DMS53 (cell line): ENCODE data around the gene EAF1.
"Not testable (repeated sequence)": the region's sequence is repeated elsewhere in the genome, so short reads cannot be mapped to it uniquely, and the experiment has no call there.

Experiments used
- DNase-seq: peaks from one replicate; lab custom pipeline; 2025; lab: John Stamatoyannopoulos, UW

Gene EAF1

GRCh38 chr3:15405448-15406050, 21.8 kb upstream of the EAF1 start:
- peak; percentile 36 for DNase-seq

DNA sequence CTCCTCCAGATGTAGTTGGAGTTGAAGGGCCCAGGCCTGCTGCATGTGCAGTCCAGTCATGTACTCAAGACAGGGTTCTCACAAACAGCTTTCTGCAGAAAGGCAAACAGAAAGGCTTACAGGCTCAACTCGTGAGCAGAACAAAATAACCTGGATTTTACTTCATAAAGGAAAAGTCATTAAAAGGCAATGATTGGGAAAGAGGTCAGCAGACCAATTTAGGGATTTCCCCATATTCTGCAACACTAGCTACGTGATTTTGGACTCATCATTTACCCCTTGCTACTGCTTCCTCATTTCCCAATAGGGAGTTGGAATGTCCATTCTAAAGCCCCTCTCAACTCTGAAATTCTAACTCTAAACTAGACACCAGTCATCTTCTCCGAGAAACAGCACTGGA, 18.2 kb upstream of the EAF1 start:
- no peak for DNase-seq

DNA sequence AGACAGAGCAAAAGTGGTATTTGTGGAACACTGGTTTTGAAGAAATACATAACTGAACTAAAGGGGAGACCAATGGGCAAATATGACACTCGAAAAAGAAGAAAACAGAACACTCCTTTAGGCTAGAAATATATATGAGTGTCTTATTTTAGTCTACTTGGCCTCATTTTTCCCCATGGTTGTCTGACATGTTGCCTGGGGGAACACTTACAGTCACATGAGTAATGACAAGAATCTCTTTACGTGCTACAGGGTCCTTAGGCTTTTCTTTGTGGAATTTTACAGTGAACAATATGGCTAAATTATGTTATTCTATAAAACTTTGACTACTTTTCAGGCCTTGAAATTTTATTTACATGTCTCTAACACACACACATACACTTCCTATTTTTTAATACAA, 17.6 kb upstream of the EAF1 start:
- no peak for DNase-seq

GRCh38 chr3:15410966-15411365, 16.4 kb upstream of the EAF1 start:
- DNase-seq, result not testable (repeated sequence)

DNA sequence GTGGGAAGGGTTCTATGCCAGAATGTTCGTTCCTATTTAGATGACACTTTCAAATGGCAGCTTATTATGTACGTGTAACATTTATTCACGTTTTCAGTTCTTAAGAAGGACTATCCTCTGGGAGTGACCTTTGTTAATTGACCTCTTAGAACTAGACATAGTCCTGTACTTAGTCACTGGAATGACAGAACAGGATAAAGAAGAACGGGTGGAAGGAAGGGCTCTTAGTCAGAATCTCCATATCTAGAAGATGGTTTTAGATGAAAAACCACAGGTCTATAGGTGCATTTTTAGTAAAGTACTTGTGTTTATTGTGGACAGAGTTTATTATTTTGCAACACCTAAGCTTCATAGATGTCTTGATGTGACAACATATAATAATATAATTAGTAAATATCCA, 6.5 kb upstream of the EAF1 start:
- no peak for DNase-seq

DNA sequence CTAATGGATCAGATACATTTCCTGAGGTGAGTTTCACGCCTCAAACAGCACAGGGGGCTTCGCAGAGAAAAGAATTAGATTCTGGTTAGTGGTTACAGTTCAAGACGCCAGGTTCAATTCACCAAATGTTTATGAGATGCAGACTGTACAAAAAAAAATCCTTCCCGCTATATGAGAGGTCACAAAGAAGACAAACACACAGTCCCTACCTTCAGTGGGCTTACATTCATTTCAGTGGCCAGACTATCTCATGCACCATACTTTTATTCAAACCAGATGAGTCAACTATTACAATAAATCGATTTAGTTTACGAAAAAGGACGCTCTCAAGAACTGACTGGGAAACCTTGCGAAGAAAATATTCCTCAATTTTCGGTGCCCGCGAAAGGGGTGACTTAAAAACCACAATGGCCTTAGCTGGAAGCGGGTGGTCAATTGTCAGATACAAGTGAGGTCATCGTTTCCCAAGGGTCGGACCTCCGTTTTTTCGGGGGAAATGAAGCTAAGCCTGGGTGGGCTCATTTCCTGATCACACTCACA, 749 bp upstream of the EAF1 start:
- no peak for DNase-seq

- peak; percentile 1 for DNase-seq
These were observed 583 bp downstream of the EAF1 start for GRCh38 chr3:15427981-15428380.

GRCh38 chr3:15428539-15428938, 1.1 kb downstream of the EAF1 start:
- peak; percentile 22 for DNase-seq

DNA sequence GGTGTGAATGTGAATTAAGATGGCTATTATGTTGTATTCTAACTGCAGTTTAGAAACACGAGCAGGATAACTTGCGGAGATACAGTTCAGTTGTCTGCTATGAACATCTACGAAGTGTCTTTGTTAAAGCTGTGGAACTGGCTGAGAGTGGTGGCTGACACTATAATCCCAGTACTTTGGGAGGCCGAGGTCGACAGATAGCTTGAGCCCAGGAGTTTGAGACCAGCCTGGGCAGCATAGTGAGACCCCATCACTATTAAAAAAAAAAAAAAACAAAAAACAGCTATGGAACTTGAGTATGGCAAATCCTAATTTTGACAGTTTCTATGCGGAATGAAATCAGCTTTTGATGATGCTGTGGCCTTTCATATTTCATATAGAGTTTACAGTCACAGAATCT, 1.7 kb downstream of the EAF1 start:
- DNase-seq, result no peak

GRCh38 chr3:15430624-15431023, 3.2 kb downstream of the EAF1 start:
- DNase-seq, result no peak

DNA sequence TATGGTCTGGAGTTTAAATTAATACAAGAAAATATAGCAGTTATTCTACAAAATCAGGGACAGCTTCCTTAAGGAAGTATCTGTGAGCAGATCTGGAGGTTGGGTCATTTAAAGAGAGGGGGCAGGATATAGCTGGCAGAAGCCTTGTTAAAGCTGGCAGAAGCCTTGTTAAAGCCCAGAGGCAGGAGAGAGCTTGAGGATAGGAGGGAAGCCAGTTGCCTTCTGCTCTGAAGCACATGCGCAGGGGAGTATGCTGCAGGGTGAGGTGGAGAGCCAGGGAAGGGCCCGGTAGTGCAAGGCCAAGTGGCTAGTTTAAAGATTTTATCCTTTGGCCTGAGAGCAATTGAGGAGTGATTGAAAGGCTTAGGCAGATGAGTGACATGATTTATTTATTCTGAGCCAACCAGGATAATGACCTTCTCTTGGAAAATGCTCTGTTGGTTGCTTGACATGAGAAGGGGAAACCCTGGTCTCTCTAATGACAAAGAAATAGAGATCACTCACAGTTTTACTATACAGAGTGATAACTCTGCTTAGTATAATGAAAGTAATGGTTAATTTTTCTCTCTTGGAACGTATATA, 3.9 kb downstream of the EAF1 start:
- DNase-seq, result no peak

- DNase-seq, result no peak
These were observed 6.1 kb downstream of the EAF1 start for GRCh38 chr3:15433531-15433930.

DNA sequence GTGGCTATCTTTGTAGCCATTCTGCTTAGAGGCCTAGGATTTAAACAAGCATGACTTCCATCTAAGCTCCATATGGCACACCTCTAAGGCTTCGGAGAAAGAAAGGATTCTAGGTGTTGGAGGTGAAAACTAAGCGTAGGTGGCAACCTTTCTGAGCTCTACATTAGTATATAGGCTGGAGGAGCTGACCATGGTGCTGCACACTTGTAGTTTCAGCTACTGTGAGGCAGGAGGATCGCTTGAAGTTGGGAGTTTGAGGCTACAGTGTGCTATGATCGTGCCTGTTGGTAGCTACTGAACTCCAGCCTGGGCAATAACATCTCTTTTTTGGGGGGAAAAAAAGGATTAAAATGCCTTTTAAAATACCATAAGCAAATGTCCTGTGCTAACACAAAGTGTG, 7.4 kb downstream of the EAF1 start:
- DNase-seq, result no peak

DNA sequence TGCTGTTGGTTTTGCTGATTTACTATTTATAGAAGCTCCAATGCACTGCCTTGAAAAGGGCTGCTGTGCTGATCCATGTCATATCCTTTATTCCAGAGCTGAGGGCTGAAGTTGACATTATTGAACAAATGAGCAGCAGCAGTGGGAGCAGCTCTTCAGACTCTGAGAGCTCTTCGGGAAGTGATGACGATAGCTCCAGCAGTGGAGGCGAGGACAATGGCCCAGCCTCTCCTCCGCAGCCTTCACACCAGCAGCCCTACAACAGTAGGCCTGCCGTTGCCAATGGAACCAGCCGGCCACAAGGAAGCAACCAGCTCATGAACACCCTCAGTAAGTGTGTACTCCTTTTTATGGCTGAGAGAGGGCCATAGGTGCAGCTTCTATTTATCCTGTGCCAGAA, 8.8 kb downstream of the EAF1 start:
- no peak for DNase-seq

DNA sequence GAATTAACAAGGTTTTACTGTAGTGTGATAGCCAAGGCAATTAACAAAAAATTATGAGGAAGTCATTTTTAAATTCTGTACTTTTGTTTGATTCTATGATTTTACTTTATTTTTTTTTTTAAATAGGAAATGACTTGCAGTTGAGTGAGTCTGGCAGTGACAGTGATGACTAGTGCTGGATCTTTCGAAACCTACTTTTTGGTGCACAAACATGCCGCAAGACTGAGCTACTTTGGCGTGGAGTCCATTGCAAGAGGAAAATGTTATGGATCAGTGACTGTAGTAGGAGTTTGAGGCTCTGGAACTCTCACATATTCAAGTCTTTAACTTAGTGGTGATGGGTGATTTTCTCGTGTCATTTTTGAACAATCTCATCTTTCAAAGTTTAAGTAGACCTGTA, 11.6 kb downstream of the EAF1 start:
- DNase-seq, result no peak

- DNase-seq, result no peak
These were observed 12.1 kb downstream of the EAF1 start for GRCh38 chr3:15439476-15439875.

DNA sequence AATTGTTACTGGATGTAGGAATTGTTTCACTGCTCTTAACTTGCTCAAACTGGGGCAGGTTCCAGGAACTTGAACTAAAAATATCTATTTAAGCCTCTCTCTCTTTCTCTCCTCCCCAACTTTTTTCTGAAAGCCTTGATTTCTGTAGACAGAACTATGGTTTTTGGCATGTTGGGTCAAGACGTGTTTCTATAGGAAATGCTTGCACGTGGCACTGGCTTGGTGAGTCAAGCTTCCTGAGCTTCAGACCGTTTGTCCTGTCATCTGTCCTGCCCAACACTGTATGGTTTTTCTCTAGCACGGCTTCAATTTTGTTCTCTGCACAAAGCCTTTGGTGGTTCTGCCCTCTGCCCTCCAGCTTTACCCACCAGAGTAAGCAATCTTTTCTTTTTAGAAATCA, 13.5 kb downstream of the EAF1 start:
- DNase-seq, result no peak

DNA sequence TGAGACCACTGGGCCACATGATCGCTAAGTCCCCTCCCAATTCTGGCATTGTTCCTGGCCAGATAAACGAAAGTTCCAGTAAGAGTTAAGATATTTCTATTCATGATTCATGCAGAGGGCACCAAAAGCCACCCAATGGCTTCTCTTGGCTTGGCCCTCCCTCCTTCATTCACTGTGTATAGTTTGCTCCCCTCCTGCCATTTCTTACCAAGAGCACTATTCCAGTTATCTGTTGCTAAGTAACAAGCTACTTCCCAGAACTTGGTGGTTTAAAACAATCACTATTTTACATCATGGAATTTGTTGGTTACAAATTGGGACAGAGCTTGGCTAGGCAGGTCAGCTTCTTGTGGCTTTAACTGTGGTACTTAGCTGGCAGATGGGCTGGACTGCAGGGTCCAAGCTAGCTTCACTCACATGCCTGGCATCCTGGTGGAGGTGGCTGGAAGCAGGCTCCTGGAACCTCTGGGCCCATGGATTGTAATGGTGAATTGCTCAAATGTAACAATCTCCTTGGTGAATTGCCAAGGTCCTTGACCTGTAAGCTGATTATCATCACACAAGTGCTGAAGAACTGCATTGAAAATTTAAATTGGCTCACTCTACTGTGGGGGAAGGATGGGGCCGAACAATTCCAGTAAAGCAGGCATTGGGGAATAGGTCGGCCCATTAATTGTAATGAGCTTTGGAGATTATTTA, 16.6 kb downstream of the EAF1 start:
- DNase-seq, result no peak

DNA sequence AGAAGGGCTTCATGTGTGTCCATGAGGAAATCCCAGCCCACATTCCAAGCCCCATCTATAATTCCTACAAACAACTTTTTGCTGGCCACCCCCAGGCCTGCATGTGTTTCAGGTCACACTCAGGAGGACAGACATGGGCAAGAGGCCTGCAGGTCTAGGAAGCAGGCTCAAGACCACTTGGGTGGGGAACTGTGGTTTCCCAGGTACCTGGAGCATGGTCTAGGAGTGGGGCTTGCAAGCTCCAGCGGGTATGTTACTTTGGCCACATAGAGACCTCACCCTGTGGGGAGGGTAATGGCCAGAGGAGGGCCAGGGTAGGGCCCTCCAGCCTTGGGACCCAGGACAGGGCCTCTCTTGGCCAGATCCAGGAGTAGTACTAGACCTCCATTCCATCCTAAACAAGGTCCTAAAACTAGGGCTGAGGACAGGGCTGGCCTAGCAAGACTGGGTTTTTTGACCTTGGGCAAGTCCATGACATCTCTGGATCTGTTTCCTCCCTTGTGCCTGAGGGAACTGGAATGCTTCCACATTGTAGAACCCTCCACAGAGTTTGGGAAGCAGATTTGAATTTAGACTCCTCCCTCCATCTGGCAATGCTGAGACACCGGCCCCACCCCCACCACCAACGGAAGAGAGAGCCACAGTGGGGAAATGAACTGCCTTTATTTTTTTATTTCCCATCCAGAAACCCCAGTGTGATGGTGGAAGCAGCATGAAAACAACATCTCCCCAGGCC, 22.3 kb downstream of the EAF1 start:
- no peak for DNase-seq

DNA sequence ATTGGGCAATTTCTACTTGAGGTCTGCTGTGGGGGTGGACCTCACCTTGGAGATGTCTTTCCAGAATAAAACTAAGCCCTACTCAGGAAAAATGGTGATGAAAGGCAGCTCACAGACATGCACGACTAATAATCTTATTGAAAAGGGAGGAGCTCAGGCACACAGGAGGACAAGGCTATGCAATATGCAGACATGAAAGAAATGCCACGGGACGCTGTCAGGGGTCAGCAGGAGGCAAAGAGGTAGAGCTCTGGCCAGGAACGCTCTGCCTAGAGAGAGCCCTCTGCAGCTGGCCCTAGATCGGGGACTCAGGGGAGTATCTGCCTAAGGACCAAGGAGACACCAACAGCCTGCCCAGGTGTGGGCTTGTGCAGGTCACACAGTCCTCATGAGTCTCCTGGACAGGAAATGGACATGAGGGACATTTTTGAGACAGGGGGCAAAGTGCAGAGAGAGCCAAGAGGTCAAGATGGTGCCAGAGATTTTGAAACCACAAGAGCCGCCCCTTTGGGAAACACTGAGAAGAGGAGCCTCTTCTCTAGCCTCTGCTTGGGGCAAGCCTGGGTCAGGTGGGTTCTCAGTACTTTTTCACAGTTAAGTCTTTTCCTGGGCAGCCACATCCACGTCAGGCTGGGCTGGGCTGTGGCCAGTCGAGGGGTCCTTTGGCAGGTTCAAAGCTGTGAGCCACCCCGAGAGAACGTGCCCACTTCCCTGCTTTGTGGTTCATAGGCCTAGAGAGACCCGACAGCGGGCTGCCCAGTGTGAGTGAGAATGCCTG, 23.2 kb downstream of the EAF1 start:
- no peak for DNase-seq

GRCh38 chr3:15451216-15452113, 24.1 kb downstream of the EAF1 start:
- DNase-seq, result no peak
